ENCODE results near the gene FLT1. TPM values are rescaled to one million over a fixed set of nuclear protein-coding genes. Genes with fewer than 3 reads are reported as not detected.

Gene FLT1
- total and polyA plus RNA-seq, 12 donors, result 15.2 to 76.3 (median 44.5) TPM

DNA sequence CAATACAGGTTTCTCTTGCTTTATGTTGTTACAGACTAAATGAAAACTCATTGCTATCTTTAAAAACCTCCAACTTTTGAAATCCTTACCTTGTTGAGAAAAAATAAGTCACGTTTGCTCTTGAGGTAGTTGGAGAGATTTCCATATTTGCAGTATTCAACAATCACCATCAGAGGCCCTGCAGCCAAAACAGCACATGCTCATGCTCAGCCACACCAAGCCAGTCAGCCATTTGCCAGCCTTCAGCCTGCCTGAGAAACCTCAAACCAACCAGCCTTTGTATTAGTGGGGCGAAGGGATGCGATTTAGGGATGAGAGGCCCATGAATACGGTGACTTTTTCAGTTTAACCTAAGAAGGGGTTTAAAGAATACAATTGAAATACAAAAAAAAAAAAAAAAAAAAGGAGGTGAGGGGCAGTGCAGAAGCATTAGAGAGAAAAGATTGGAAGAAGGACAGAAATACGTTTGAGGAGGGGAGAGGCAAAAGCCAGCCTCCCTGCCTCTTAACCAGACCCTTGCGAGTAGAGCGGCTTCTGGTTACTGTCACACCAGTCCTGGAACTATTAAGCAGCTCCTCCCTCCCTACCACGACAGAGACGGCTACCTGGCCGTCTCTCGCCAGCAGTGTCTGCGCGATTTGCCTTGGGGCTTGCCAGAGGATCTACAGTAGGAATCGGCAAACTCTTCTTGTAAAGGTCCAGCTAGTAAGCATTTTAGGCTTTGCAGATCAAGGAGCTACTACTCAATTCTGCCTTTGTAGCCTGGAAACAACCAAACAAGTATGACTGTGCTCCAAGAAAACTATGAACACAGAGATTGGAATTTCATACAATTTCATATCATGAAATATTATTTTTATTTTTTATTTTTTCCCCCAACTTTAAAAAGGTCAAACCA lies 167.3 kb downstream of the FLT1 start:
- peaks cover 6 to 51% (median 27%) of the 10 kb centered on the region in 9 donors for H3K4me1 ChIP-seq
- ATAC-seq, result no peak
- H3K36me3 ChIP-seq, result peaks cover 0 to 30% (median 0%) of the 10 kb centered on the region in 9 donors
- TF ChIP-seq, protein P1, sequence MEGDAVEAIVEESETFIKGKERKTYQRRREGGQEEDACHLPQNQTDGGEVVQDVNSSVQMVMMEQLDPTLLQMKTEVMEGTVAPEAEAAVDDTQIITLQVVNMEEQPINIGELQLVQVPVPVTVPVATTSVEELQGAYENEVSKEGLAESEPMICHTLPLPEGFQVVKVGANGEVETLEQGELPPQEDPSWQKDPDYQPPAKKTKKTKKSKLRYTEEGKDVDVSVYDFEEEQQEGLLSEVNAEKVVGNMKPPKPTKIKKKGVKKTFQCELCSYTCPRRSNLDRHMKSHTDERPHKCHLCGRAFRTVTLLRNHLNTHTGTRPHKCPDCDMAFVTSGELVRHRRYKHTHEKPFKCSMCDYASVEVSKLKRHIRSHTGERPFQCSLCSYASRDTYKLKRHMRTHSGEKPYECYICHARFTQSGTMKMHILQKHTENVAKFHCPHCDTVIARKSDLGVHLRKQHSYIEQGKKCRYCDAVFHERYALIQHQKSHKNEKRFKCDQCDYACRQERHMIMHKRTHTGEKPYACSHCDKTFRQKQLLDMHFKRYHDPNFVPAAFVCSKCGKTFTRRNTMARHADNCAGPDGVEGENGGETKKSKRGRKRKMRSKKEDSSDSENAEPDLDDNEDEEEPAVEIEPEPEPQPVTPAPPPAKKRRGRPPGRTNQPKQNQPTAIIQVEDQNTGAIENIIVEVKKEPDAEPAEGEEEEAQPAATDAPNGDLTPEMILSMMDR (IDR thresholded peaks at IDR 0.05), result no peak
- DNase-seq, result no peak
- H3K27ac ChIP-seq, result no peak overlapping the region
- H3K4me3 ChIP-seq, result no peak overlapping the region
- WGBS, 2 donors, result 88 to 93% methylated on average over 14 of the region's 14 CpGs
- intact Hi-C loops (cut with DNase I), result loop anchor here in 8 of 10 donors (5.0 to 10.0 kb wide), 6 partner anchors 67 to 467 kb away; partner anchors contain the start of gene FLT1 (in 4 of the 8)
- H3K9me3 ChIP-seq, result no peaks in the 10 kb centered on the region
- H3K27me3 ChIP-seq, result peaks cover 0 to 11% (median 0%) of the 10 kb centered on the region in 7 donors

- WGBS, 2 donors, result 75 to 86% methylated on average over 2 of the region's 2 CpGs
- ATAC-seq (no peak), DNase-seq (no peak)
- Histone ChIP-seq H3K4me1 (peaks cover 6 to 66% (median 27%) of the 10 kb centered on the region in 9 donors), H3K9me3 (no peaks in the 10 kb centered on the region), H3K27ac (peak overlapping the region in 1 of 10 donors; percentile 78), H3K36me3 (peaks cover 0 to 26% (median 0%) of the 10 kb centered on the region in 9 donors), H3K27me3 (peaks cover 0 to 6% (median 0%) of the 10 kb centered on the region in 7 donors), H3K4me3 (no peak overlapping the region)
- TF ChIP-seq, protein P1 (IDR thresholded peaks at IDR 0.05), result no peak
- intact Hi-C loops (cut with DNase I), result loop anchor here in 8 of 10 donors (5.0 to 10.0 kb wide), 6 partner anchors 69 to 469 kb away; partner anchors contain the start of gene FLT1 (in 4 of the 8)
Observed at GRCh38 chr13:28326056-28326455, 168.9 kb downstream of the FLT1 start.

GRCh38 chr13:28325022-28325421 lies 169.9 kb downstream of the FLT1 start:
- DNase-seq (peak in 1 of 2 donors; percentile 53), ATAC-seq (peak in 5 of 8 donors; percentile 50 to 86 (median 67))
- no peak overlapping the region for H3K4me3 ChIP-seq
- peaks cover 0 to 6% (median 0%) of the 10 kb centered on the region in 7 donors for H3K27me3 ChIP-seq
- H3K36me3 ChIP-seq, result peaks cover 0 to 35% (median 0%) of the 10 kb centered on the region in 9 donors
- TF ChIP-seq, protein P1 (IDR thresholded peaks at IDR 0.05), result no peak
- intact Hi-C loops (cut with DNase I), result loop anchor here (2.0 to 10.0 kb wide), 8 partner anchors 70 to 470 kb away; partner anchors contain the start of gene FLT1 (in 4 of the 10)
- H3K9me3 ChIP-seq, result no peaks in the 10 kb centered on the region
- 24 to 47% methylated on average over 2 of the region's 2 CpGs for whole genome bisulfite sequencing, 2 donors
- H3K4me1 ChIP-seq, result peaks cover 5 to 66% (median 25%) of the 10 kb centered on the region in 9 donors
- H3K27ac ChIP-seq, result peak overlapping the region in 8 of 10 donors; percentile 23 to 80 (median 54)

- WGBS, 2 donors, result 28 to 29% methylated on average over 4 of the region's 4 CpGs
- DNase-seq (peak in 1 of 2 donors; percentile 81), ATAC-seq (peak; percentile 75 to 91 (median 79))
- peaks cover 0 to 6% (median 0%) of the 10 kb centered on the region in 7 donors for H3K27me3 ChIP-seq
- H3K27ac ChIP-seq, result peak overlapping the region in 8 of 10 donors; percentile 23 to 80 (median 54)
- no peak overlapping the region for H3K4me3 ChIP-seq
- TF ChIP-seq, protein P1 (IDR thresholded peaks at IDR 0.05), result peak; percentile 64 to 89 (median 82)
- peaks cover 0 to 43% (median 0%) of the 10 kb centered on the region in 9 donors for H3K36me3 ChIP-seq
- intact Hi-C loops (cut with DNase I), result loop anchor here in 9 of 10 donors (1.0 to 10.0 kb wide), 10 partner anchors 71 to 473 kb away; partner anchors contain the start of genes FLT1 (in 4 of the 9) and POMP (in 1 of the 9)
- H3K9me3 ChIP-seq, result no peaks in the 10 kb centered on the region
- H3K4me1 ChIP-seq, result peaks cover under 1 to 66% (median 18%) of the 10 kb centered on the region in 9 donors
Observed at GRCh38 chr13:28324181-28324789, 170.6 kb downstream of the FLT1 start.
